Breast epithelium (tissue), 3 donors: ENCODE results near the gene CADM1.

Source experiments
- CTCF ChIP-seq, 3 donors: fragments of 450-650 bp; IDR thresholded peaks; one replicate each; pipeline ENCODE4 v1.5.1; 2016 to 2017; ENCODE audit warnings: antibody characterized with exemption in 3 of 3, mild to moderate bottlenecking in 3 of 3, moderate library complexity in 3 of 3
- POLR2A ChIP-seq: fragments of 450-650 bp; IDR thresholded peaks from one replicate; pipeline ENCODE4 v1.6.1; 2016; ENCODE audit warnings: antibody characterized with exemption, mild to moderate bottlenecking, moderate library complexity
- POLR2AphosphoS5 ChIP-seq, 3 donors: sonication (generic); formaldehyde crosslinking; IDR thresholded peaks; one replicate each; pipeline ENCODE4 v1.6.1; 2017; ENCODE audit warnings: antibody characterized with exemption in 3 of 3

DNA sequence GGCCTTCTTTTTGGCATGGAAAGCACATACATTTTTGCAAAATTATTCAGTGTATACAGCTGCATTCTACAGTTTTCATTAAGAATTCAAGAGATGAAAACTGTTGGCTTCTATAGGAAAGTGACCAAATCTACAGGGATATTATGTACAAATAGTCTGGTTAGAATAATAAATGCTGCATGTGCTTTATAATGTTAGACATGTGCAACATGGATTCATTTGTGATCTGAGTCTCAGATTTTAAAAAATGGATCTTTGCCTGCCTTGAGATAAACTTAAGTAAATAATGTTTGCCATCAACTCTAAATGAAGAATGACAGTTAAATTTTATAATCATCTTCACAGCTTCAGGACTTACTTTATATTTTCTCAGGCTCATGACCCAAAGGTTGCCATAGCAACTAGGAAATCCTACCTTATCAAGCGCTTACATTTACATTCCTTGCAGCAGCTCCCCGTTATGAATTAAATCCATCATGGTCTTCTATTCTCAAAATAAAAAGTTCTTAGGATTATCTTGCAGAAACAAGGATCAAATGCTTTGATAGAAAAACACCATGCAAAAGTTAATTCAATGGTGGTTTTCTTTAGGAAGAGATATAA is 200.2 kb downstream of the CADM1 start:
- TF ChIP-seq POLR2AphosphoS5 (IDR thresholded peaks at IDR 0.05) (no peak), CTCF (IDR thresholded peaks at IDR 0.05) (no peak), POLR2A (no peak)
